Liver (tissue), 9 donors: ENCODE data around the gene COL1A2. TPM values are rescaled to one million over a fixed set of nuclear protein-coding genes. Genes with fewer than 3 reads are reported as not detected.
A peak's percentile ranks its signal among the peaks of the same experiment; 100 is the strongest.

ENCODE experiments used
- DNase-seq: peaks from one replicate; pipeline ENCODE4 v3.0.0-alpha.2; 2017; ENCODE audit warnings: low spot score
- H3K27ac ChIP-seq, 2 donors: one replicate each; pipeline ENCODE4 v1.7.0; 2013; ENCODE audit warnings: inconsistent platforms in 2 of 2, low read length in 2 of 2, control low read depth in 1 of 2, low read depth in 1 of 2, mild to moderate bottlenecking in 1 of 2
- H3K27me3 ChIP-seq, 4 donors: one replicate each; pipeline versions ENCODE4 v1.6.1 to v1.7.0; 2013; ENCODE audit warnings: low read length in 3 of 4, inconsistent platforms in 1 of 4, mild to moderate bottlenecking in 1 of 4, moderate library complexity in 1 of 4; ENCODE audit not compliant: control insufficient read depth in 4 of 4, insufficient read depth in 4 of 4
- H3K36me3 ChIP-seq, 4 donors: one replicate each; pipeline versions ENCODE4 v1.6.1 to v1.7.0; 2013; ENCODE audit warnings: low read length in 3 of 4, mild to moderate bottlenecking in 3 of 4, low read depth in 1 of 4, moderate library complexity in 1 of 4; ENCODE audit not compliant: control insufficient read depth in 4 of 4, insufficient read depth in 3 of 4
- H3K4me1 ChIP-seq, 4 donors: one replicate each; pipeline versions ENCODE4 v1.6.1 to v1.7.0; 2013; ENCODE audit warnings: low read length in 3 of 4, mild to moderate bottlenecking in 3 of 4, moderate library complexity in 1 of 4; ENCODE audit not compliant: control insufficient read depth in 4 of 4, insufficient read depth in 4 of 4
- H3K4me3 ChIP-seq, 3 donors: one replicate each; pipeline versions ENCODE4 v1.6.1 to v1.7.0; 2013; ENCODE audit warnings: low read length in 3 of 3, control low read depth in 1 of 3, low read depth in 1 of 3, mild to moderate bottlenecking in 1 of 3
- H3K9ac ChIP-seq, 2 donors: one replicate each; pipeline ENCODE4 v1.7.0; 2013; ENCODE audit warnings: low read length in 2 of 2, mild to moderate bottlenecking in 2 of 2, moderate library complexity in 2 of 2, control low read depth in 1 of 2, low read depth in 1 of 2
- H3K9me3 ChIP-seq, 4 donors: one replicate each; pipeline versions ENCODE4 v1.6.1 to v1.7.0; 2013; ENCODE audit warnings: low read length in 3 of 4; ENCODE audit not compliant: control insufficient read depth in 4 of 4
- FOXA1 ChIP-seq: IDR thresholded peaks from 2 replicates; pipeline ENCODE4 v1.6.1; 2016; ENCODE audit warnings: antibody characterized with exemption
- GABPA ChIP-seq, 2 donors: IDR thresholded peaks in 1 of 2; conservative IDR thresholded peaks in 1 of 2; 2 replicates each; pipeline ENCODE4 v1.6.1; 2016; ENCODE audit warnings: antibody characterized with exemption in 2 of 2, mild to moderate bottlenecking in 1 of 2, moderate library complexity in 1 of 2
- HNF4A ChIP-seq, 2 donors: conservative IDR thresholded peaks; 2 replicates each; pipeline ENCODE4 v1.6.1; 2016; ENCODE audit warnings: antibody characterized with exemption in 2 of 2, mild to moderate bottlenecking in 2 of 2
- JUND ChIP-seq, 2 donors: IDR thresholded peaks; 2 replicates each; pipeline ENCODE4 v1.6.1; 2016; ENCODE audit warnings: antibody characterized with exemption in 2 of 2
- NR2F2 ChIP-seq: IDR thresholded peaks from 2 replicates; pipeline ENCODE4 v1.6.1; 2016; ENCODE audit warnings: antibody characterized with exemption
- RXRA ChIP-seq, 2 donors: IDR thresholded peaks; 2 replicates each; pipeline ENCODE4 v1.6.1; 2017 to 2018; ENCODE audit warnings: antibody characterized with exemption in 2 of 2, mild to moderate bottlenecking in 1 of 2
- TAF1 ChIP-seq: conservative IDR thresholded peaks from 2 replicates; pipeline ENCODE4 v1.6.1; 2016; ENCODE audit warnings: antibody characterized with exemption, mild to moderate bottlenecking
- YY1 ChIP-seq: IDR thresholded peaks from 2 replicates; pipeline ENCODE4 v1.6.1; 2016; ENCODE audit warnings: antibody characterized with exemption, mild to moderate bottlenecking
- WGBS: extraction: QIAGEN DNeasy Blood & Tissue Kit; methylation state at CpG from one replicate; pipeline ENCODE4 v1.1.7; 2013; 5-methylcytosine and 5-hydroxymethylcytosine counted together
- polyA plus RNA-seq, 2 donors: library from polyadenylated mRNA; stranded (reverse) in 1 of 2; unstranded in 1 of 2; fragments of 200-250 nt in 1 of 2; fragments of >200 nt in 1 of 2; fragmentation: Nextera tagmentation in 1 of 2; extraction: Ambion mirVana in 1 of 2; gene quantifications; one replicate each; pipeline versions ENCODE4 v1.2.1 to v1.2.3, GENCODE V29; 2013 to 2015
- total RNA-seq, 2 donors: library from RNA; depleted of rRNA; stranded (reverse); fragments of >200 nt; gene quantifications; one replicate each; pipeline ENCODE4 v1.2.3, GENCODE V29; 2014
- TF ChIP-seq, protein P1 (sequence below): IDR thresholded peaks from 2 replicates; pipeline ENCODE4 v1.6.1; 2016; ENCODE audit warnings: antibody characterized with exemption
- TF ChIP-seq, protein P2 (sequence below): fragments of 150-350 bp; IDR thresholded peaks from 2 replicates; pipeline ENCODE4 v1.5.1; 2017; ENCODE audit warnings: improper control_type of control experiment, low read depth, low read length; ENCODE audit not compliant: missing input control
- TF ChIP-seq, protein P3 (sequence below): IDR thresholded peaks from 2 replicates; pipeline ENCODE4 v1.6.1; 2016; ENCODE audit warnings: antibody characterized with exemption, mild to moderate bottlenecking
- TF ChIP-seq, protein P4 (sequence below): IDR thresholded peaks from 2 replicates; pipeline ENCODE4 v1.6.1; 2016; ENCODE audit warnings: antibody characterized with exemption
- donor health status: healthy.
- donor health status: healthy.
- donor health status: healthy.
- donor health status: healthy.
- donor health status: healthy.

The COL1A2 gene
- total and polyA plus RNA-seq, 4 donors: 11.5 to 86.2 (median 42.0) TPM

DNA sequence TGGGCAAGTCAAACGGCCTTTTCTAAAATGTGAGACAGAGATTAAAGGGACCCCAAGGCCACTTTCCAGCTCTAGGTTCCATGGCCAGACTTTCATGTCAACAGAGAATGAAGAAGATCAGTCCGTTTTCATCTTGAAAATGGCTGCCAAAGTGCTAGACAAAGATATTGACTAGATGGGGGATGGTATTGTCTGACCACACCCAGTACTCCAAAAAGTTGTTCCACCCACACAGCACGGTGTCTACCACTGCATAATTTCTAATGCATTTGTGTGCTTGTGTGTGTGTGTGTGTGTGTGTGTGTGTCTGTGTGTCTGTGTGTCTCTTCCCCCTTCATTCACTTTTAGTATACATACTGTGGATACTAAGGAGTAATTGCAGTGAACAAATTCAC is 1.3 kb downstream of the COL1A2 start:
- no peaks in the 10 kb centered on the region for H3K9me3 ChIP-seq
- TF ChIP-seq YY1: peak; percentile 51
- no peak for TF ChIP-seq HNF4A (conservative IDR thresholded peaks at IDR 0.05)
- H3K36me3 ChIP-seq: no peaks in the 10 kb centered on the region
- peak overlapping the region; percentile 4 to 78 for H3K27ac ChIP-seq
- peaks cover 0 to 5% (median 2%) of the 10 kb centered on the region in 4 donors for H3K4me1 ChIP-seq
- WGBS: 44% methylated on average over 3 of the region's 3 CpGs
- H3K27me3 ChIP-seq: peaks cover 0 to 10% (median 0%) of the 10 kb centered on the region in 4 donors
- peak overlapping the region in 1 of 3 donors; percentile 24 for H3K4me3 ChIP-seq
- no peak for DNase-seq
- no peak overlapping the region for H3K9ac ChIP-seq

DNA sequence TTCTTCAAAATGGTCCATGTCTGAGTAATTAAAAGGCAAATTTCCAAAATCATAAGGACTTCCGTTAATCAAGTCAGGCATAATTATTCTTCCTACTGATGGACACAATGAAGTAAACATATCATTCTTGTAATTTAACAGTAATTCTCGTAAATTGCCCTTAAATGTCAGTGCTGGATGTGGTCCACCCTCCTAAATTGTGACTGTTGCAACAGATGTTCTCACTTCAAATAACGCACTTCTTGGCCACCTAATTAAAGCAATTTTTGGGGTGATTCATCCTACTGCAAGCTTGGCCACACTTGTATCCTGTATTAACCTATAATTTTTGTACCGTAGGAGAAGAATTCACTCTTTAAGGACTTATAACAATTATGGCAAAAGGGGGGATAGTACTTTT is 1.9 kb downstream of the COL1A2 start:
- H3K9me3 ChIP-seq: no peaks in the 10 kb centered on the region
- no peak overlapping the region for H3K4me3 ChIP-seq
- H3K36me3 ChIP-seq: no peaks in the 10 kb centered on the region
- H3K27ac ChIP-seq: no peak overlapping the region
- DNase-seq: no peak
- 79% methylated on average over 4 of the region's 4 CpGs for WGBS
- peaks cover 0 to 5% (median 2%) of the 10 kb centered on the region in 4 donors for H3K4me1 ChIP-seq
- H3K27me3 ChIP-seq: peaks cover 0 to 10% (median 0%) of the 10 kb centered on the region in 4 donors
- no peak for TF ChIP-seq RXRA (IDR thresholded peaks at IDR 0.05)
- no peak for TF ChIP-seq GABPA (IDR thresholded peaks at IDR 0.05 in 1 of 2, conservative IDR thresholded peaks at IDR 0.05 in 1 of 2)
- TF ChIP-seq JUND (IDR thresholded peaks at IDR 0.05): no peak
- no peak for TF ChIP-seq YY1
- TF ChIP-seq, protein P1, sequence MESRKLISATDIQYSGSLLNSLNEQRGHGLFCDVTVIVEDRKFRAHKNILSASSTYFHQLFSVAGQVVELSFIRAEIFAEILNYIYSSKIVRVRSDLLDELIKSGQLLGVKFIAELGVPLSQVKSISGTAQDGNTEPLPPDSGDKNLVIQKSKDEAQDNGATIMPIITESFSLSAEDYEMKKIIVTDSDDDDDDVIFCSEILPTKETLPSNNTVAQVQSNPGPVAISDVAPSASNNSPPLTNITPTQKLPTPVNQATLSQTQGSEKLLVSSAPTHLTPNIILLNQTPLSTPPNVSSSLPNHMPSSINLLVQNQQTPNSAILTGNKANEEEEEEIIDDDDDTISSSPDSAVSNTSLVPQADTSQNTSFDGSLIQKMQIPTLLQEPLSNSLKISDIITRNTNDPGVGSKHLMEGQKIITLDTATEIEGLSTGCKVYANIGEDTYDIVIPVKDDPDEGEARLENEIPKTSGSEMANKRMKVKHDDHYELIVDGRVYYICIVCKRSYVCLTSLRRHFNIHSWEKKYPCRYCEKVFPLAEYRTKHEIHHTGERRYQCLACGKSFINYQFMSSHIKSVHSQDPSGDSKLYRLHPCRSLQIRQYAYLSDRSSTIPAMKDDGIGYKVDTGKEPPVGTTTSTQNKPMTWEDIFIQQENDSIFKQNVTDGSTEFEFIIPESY: no peak
- TF ChIP-seq, protein P2, sequence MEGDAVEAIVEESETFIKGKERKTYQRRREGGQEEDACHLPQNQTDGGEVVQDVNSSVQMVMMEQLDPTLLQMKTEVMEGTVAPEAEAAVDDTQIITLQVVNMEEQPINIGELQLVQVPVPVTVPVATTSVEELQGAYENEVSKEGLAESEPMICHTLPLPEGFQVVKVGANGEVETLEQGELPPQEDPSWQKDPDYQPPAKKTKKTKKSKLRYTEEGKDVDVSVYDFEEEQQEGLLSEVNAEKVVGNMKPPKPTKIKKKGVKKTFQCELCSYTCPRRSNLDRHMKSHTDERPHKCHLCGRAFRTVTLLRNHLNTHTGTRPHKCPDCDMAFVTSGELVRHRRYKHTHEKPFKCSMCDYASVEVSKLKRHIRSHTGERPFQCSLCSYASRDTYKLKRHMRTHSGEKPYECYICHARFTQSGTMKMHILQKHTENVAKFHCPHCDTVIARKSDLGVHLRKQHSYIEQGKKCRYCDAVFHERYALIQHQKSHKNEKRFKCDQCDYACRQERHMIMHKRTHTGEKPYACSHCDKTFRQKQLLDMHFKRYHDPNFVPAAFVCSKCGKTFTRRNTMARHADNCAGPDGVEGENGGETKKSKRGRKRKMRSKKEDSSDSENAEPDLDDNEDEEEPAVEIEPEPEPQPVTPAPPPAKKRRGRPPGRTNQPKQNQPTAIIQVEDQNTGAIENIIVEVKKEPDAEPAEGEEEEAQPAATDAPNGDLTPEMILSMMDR: no peak
- no peak for TF ChIP-seq NR2F2
- TF ChIP-seq, protein P3, sequence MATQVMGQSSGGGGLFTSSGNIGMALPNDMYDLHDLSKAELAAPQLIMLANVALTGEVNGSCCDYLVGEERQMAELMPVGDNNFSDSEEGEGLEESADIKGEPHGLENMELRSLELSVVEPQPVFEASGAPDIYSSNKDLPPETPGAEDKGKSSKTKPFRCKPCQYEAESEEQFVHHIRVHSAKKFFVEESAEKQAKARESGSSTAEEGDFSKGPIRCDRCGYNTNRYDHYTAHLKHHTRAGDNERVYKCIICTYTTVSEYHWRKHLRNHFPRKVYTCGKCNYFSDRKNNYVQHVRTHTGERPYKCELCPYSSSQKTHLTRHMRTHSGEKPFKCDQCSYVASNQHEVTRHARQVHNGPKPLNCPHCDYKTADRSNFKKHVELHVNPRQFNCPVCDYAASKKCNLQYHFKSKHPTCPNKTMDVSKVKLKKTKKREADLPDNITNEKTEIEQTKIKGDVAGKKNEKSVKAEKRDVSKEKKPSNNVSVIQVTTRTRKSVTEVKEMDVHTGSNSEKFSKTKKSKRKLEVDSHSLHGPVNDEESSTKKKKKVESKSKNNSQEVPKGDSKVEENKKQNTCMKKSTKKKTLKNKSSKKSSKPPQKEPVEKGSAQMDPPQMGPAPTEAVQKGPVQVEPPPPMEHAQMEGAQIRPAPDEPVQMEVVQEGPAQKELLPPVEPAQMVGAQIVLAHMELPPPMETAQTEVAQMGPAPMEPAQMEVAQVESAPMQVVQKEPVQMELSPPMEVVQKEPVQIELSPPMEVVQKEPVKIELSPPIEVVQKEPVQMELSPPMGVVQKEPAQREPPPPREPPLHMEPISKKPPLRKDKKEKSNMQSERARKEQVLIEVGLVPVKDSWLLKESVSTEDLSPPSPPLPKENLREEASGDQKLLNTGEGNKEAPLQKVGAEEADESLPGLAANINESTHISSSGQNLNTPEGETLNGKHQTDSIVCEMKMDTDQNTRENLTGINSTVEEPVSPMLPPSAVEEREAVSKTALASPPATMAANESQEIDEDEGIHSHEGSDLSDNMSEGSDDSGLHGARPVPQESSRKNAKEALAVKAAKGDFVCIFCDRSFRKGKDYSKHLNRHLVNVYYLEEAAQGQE: no peak
- no peak for TF ChIP-seq HNF4A (conservative IDR thresholded peaks at IDR 0.05)
- no peak for TF ChIP-seq FOXA1
- TF ChIP-seq TAF1: no peak
- TF ChIP-seq, protein P4, sequence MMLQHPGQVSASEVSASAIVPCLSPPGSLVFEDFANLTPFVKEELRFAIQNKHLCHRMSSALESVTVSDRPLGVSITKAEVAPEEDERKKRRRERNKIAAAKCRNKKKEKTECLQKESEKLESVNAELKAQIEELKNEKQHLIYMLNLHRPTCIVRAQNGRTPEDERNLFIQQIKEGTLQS: no peak
- H3K9ac ChIP-seq: no peak overlapping the region
